ENCODE results near the gene ADAMTS8. TPM values are rescaled to one million over a fixed set of nuclear protein-coding genes. Genes with fewer than 3 reads are reported as not detected.

The ADAMTS8 gene
- total RNA-seq, 1 donor from 2014 or later = 0.22 TPM

DNA sequence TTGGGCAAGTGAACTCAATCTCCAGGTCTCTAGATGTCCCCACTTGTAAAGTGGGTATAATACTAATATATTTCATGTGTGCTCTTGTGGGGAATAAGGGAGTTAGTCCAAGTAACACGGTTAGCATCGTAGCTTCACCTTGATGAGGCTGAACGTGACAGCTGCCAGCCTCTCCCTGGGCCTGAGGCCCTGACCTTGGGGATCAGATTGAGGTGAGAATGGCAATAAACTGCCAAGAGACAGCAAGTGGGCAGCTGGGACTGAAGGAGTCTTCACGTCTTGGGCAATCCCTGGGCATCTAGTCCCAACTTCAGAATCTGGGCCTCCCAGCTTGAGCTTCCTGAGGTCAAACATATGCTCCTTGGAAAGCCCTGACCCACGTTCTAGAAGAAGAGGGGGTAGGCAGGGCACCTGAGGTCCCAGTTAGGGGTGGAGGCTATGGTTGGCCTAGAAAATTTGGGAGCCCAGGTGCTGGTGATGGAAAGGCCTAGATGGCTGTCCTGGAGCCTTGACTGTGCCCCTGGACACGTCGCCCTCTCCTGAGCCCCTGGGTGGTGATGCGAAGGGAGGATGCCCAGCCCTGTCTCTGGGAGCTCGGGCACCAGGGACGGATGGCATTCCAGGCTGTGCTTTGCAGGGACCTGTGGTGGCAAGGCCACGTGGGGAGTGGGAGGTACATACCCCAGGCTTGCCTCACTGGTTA, 43.5 kb upstream of the ADAMTS8 start:
- peaks cover 3% of the 10 kb centered on the region for H3K27me3 Mint-ChIP-seq
- DNase-seq (ENCODE audit: low spot score, unreplicated experiment) = no peak
- H3K4me3 Mint-ChIP-seq (ENCODE audit: low read depth) = no peak overlapping the region
- H3K36me3 Mint-ChIP-seq (ENCODE audit: insufficient read depth) = no peaks in the 10 kb centered on the region
- H3K4me1 Mint-ChIP-seq (ENCODE audit: low read depth) = peaks cover 2% of the 10 kb centered on the region
- TF ChIP-seq, protein P1, sequence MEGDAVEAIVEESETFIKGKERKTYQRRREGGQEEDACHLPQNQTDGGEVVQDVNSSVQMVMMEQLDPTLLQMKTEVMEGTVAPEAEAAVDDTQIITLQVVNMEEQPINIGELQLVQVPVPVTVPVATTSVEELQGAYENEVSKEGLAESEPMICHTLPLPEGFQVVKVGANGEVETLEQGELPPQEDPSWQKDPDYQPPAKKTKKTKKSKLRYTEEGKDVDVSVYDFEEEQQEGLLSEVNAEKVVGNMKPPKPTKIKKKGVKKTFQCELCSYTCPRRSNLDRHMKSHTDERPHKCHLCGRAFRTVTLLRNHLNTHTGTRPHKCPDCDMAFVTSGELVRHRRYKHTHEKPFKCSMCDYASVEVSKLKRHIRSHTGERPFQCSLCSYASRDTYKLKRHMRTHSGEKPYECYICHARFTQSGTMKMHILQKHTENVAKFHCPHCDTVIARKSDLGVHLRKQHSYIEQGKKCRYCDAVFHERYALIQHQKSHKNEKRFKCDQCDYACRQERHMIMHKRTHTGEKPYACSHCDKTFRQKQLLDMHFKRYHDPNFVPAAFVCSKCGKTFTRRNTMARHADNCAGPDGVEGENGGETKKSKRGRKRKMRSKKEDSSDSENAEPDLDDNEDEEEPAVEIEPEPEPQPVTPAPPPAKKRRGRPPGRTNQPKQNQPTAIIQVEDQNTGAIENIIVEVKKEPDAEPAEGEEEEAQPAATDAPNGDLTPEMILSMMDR (IDR thresholded peaks at IDR 0.05; ENCODE audit: unreplicated experiment) = no peak
- H3K9me3 Mint-ChIP-seq (ENCODE audit: low read depth) = no peaks in the 10 kb centered on the region
- H3K27ac Mint-ChIP-seq = no peak overlapping the region

DNA sequence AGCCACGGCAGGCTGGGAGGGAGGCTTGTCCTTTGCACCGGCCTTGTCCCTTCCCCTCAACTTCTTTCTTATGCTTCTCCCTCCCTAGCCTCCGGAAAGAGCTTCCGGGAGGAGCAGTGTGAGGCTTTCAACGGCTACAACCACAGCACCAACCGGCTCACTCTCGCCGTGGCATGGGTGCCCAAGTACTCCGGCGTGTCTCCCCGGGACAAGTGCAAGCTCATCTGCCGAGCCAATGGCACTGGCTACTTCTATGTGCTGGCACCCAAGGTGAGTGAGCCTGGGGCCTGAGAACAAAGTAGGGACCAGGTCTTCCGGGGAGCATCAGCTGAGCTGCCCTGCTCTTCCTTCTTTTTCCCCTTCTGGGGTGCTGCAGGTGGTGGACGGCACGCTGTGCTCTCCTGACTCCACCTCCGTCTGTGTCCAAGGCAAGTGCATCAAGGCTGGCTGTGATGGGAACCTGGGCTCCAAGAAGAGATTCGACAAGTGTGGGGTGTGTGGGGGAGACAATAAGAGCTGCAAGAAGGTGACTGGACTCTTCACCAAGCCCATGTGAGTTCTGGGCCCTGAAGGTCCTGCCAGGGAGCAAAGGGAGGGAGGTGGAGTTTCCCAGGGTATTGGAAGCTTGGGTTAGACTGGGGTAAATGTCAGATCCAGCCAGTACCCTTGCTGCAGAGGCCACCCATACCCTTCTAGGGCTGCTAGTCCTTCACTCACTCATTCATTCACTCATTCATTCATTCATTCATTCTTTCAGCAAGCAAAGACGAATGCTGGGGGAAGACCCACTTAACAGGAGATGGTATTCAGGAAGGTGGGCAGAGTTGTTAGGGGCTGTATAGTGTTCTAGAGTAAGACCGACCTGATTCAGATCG, 42.7 kb upstream of the ADAMTS8 start:
- no peak for DNase-seq (ENCODE audit: low spot score, unreplicated experiment)
- Mint-ChIP-seq H3K4me1 (ENCODE audit: low read depth) (no peaks in the 10 kb centered on the region), H3K36me3 (ENCODE audit: insufficient read depth) (no peaks in the 10 kb centered on the region), H3K27me3 (no peaks in the 10 kb centered on the region), H3K27ac (no peak overlapping the region), H3K4me3 (ENCODE audit: low read depth) (no peak overlapping the region), H3K9me3 (ENCODE audit: low read depth) (no peaks in the 10 kb centered on the region)
- TF ChIP-seq, protein P1 (IDR thresholded peaks at IDR 0.05; ENCODE audit: unreplicated experiment) = no peak

DNA sequence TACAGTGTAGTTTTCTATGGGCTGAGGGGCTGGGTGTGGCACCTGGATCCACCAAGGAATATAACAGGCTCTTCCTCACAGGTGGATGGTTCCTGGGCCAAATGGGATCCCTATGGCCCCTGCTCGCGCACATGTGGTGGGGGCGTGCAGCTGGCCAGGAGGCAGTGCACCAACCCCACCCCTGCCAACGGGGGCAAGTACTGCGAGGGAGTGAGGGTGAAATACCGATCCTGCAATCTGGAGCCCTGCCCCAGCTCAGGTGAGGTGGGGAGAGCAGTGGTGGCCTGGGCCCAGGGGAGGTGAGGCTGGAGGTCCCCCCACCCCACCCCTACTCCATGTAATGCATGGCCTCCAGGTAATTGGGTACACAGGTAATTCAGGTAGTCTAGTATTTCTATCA, 40.8 kb upstream of the ADAMTS8 start:
- no peaks in the 10 kb centered on the region for H3K9me3 Mint-ChIP-seq (ENCODE audit: low read depth)
- no peak overlapping the region for H3K27ac Mint-ChIP-seq
- H3K4me3 Mint-ChIP-seq (ENCODE audit: low read depth) = no peak overlapping the region
- no peaks in the 10 kb centered on the region for H3K4me1 Mint-ChIP-seq (ENCODE audit: low read depth)
- TF ChIP-seq, protein P1 (IDR thresholded peaks at IDR 0.05; ENCODE audit: unreplicated experiment) = no peak
- no peaks in the 10 kb centered on the region for H3K27me3 Mint-ChIP-seq
- no peaks in the 10 kb centered on the region for H3K36me3 Mint-ChIP-seq (ENCODE audit: insufficient read depth)
- DNase-seq (ENCODE audit: low spot score, unreplicated experiment) = no peak

DNA sequence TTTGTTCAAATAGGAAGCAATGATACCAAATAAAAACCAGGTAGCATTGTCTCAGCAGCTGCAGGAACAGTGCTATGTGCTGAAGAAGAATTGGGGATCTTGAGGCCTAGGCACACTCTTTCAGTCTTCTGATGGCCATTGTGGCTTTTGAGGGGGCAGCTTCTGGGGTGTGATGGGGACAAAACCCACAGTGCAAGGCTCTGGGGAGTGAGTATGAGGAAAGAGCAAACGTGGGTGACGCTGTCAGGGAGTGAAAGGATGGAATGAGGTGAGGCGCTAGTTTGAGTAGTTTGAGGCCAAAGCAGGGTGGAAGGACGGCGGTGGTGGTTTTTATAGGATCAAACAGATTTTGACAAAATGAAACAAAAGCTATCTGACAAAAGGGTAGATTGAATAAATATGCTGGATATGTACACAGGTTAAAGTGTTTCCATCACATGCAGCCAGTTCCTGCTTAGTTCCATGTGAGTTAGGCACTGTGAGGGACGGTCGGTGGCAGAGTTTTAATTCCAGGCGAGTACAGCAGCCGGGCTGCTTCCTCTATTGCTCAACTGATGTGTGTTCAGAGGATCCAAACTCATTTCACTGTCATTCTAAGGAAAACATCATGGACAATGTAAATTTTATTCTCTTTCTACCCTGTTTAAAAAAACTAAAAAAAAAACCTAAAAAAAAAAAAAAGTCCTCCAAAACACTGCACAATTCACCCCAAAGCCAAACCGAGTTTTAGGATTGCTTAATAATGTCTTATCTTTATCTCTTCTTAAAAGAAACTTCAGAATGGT, 38.9 kb upstream of the ADAMTS8 start:
- no peak overlapping the region for H3K4me3 Mint-ChIP-seq (ENCODE audit: low read depth)

More for the DNA sequence above, 38.9 kb upstream of the ADAMTS8 start:
- TF ChIP-seq, protein P1 (IDR thresholded peaks at IDR 0.05; ENCODE audit: unreplicated experiment) = no peak
- Mint-ChIP-seq H3K27ac (no peak overlapping the region), H3K27me3 (peaks cover 5% of the 10 kb centered on the region), H3K9me3 (ENCODE audit: low read depth) (no peaks in the 10 kb centered on the region), H3K36me3 (ENCODE audit: insufficient read depth) (no peaks in the 10 kb centered on the region), H3K4me1 (ENCODE audit: low read depth) (no peaks in the 10 kb centered on the region)
- DNase-seq (ENCODE audit: low spot score, unreplicated experiment) = no peak
